Activated effector memory CD4-positive, alpha-beta T cell treated with anti-CD3 and anti-CD28 coated beads, Interleukin-2, amount 50 U/mL, for 16 hours (primary cell): ENCODE data around the gene CCSER1.
"Not testable (repeated sequence)": the region's sequence is repeated elsewhere in the genome, so short reads cannot be mapped to it uniquely, and the experiment has no call there.

Experiments used
- DNase-seq: peaks from one replicate; pipeline ENCODE4 v3.0.0-alpha.2; 2020

CCSER1 gene

GRCh38 chr4:90306810-90307209 lies 179.6 kb downstream of the CCSER1 start:
- DNase-seq, result no peak

GRCh38 chr4:90317140-90317539 lies 189.9 kb downstream of the CCSER1 start:
- DNase-seq, result not testable (repeated sequence)

- DNase-seq, result no peak
These were observed 190.6 kb downstream of the CCSER1 start for GRCh38 chr4:90317785-90318184.

GRCh38 chr4:90318193-90318592 lies 191.0 kb downstream of the CCSER1 start:
- DNase-seq, result no peak

- no peak for DNase-seq
These were observed 201.4 kb downstream of the CCSER1 start for GRCh38 chr4:90328558-90328957.

- DNase-seq, result no peak
These were observed 203.4 kb downstream of the CCSER1 start for GRCh38 chr4:90330546-90330945.

- no peak for DNase-seq
These were observed 218.5 kb downstream of the CCSER1 start for GRCh38 chr4:90345549-90346215.

- no peak for DNase-seq
These were observed 222.4 kb downstream of the CCSER1 start for GRCh38 chr4:90349636-90350035.

GRCh38 chr4:90357117-90357710 lies 230.0 kb downstream of the CCSER1 start:
- no peak for DNase-seq

GRCh38 chr4:90375081-90375480 lies 247.9 kb downstream of the CCSER1 start:
- DNase-seq, result no peak

GRCh38 chr4:90393215-90393614 lies 266.0 kb downstream of the CCSER1 start:
- no peak for DNase-seq

GRCh38 chr4:90403781-90404180 lies 276.6 kb downstream of the CCSER1 start:
- no peak for DNase-seq

- DNase-seq, result not testable (repeated sequence)
These were observed 280.7 kb downstream of the CCSER1 start for GRCh38 chr4:90407897-90408296.

- not testable (repeated sequence) for DNase-seq
These were observed 285.6 kb downstream of the CCSER1 start for GRCh38 chr4:90412786-90413185.

- DNase-seq, result no peak
These were observed 287.9 kb downstream of the CCSER1 start for GRCh38 chr4:90415116-90415515.

GRCh38 chr4:90419124-90419711 lies 292.0 kb downstream of the CCSER1 start:
- no peak for DNase-seq

GRCh38 chr4:90421161-90421560 lies 294.0 kb downstream of the CCSER1 start:
- no peak for DNase-seq

- DNase-seq, result no peak
These were observed 298.7 kb downstream of the CCSER1 start for GRCh38 chr4:90425893-90426292.

- DNase-seq, result no peak
These were observed 311.3 kb downstream of the CCSER1 start for GRCh38 chr4:90438522-90438921.

GRCh38 chr4:90441770-90442169 lies 314.6 kb downstream of the CCSER1 start:
- DNase-seq, result no peak

GRCh38 chr4:90442619-90443018 lies 315.4 kb downstream of the CCSER1 start:
- DNase-seq, result no peak

GRCh38 chr4:90443231-90443630 lies 316.0 kb downstream of the CCSER1 start:
- DNase-seq, result no peak

GRCh38 chr4:90444904-90445303 lies 317.7 kb downstream of the CCSER1 start:
- DNase-seq, result no peak

- no peak for DNase-seq
These were observed 318.2 kb downstream of the CCSER1 start for GRCh38 chr4:90445380-90445779.

GRCh38 chr4:90449626-90450025 lies 322.4 kb downstream of the CCSER1 start:
- no peak for DNase-seq
